Activated CD4-positive, CD25-positive, alpha-beta regulatory T cell treated with anti-CD3 and anti-CD28 coated beads, Interleukin-2, amount 50 U/mL, for 24 hours (primary cell): ENCODE results near the gene AGPAT3.
"Not testable (repeated sequence)": the region's sequence is repeated elsewhere in the genome, so short reads cannot be mapped to it uniquely, and the experiment has no call there.

Source experiments
- ATAC-seq, 2 donors: fragments of 150-1000 bp; cut with Tn5 transposase; one replicate each; pipeline ENCODE4 v1.10.0; 2021; ENCODE audit warnings: mild to moderate bottlenecking in 1 of 2, moderate library complexity in 1 of 2

Gene AGPAT3

GRCh38 chr21:43834146-43834905 lies 30.7 kb upstream of the AGPAT3 start:
- no peak for ATAC-seq

GRCh38 chr21:43835050-43835449 lies 30.0 kb upstream of the AGPAT3 start:
- no peak for ATAC-seq

GRCh38 chr21:43835861-43836260 lies 29.2 kb upstream of the AGPAT3 start:
- ATAC-seq = no peak

- no peak for ATAC-seq
Observed at GRCh38 chr21:43836616-43837015, 28.4 kb upstream of the AGPAT3 start.

GRCh38 chr21:43840259-43840658 lies 24.8 kb upstream of the AGPAT3 start:
- no peak for ATAC-seq

GRCh38 chr21:43842742-43843141 lies 22.3 kb upstream of the AGPAT3 start:
- peak in 1 of 2 donors; percentile 74 for ATAC-seq

GRCh38 chr21:43844906-43845305 lies 20.1 kb upstream of the AGPAT3 start:
- ATAC-seq = not testable (repeated sequence)

- ATAC-seq = no peak
Observed at GRCh38 chr21:43845386-43845785, 19.6 kb upstream of the AGPAT3 start.

- ATAC-seq = no peak
Observed at GRCh38 chr21:43846430-43846829, 18.6 kb upstream of the AGPAT3 start.

GRCh38 chr21:43847301-43847700 lies 17.7 kb upstream of the AGPAT3 start:
- ATAC-seq = no peak

GRCh38 chr21:43848771-43849170 lies 16.3 kb upstream of the AGPAT3 start:
- no peak for ATAC-seq

GRCh38 chr21:43849532-43850299 lies 15.3 kb upstream of the AGPAT3 start:
- no peak for ATAC-seq

GRCh38 chr21:43850728-43851295 lies 14.2 kb upstream of the AGPAT3 start:
- no peak for ATAC-seq

GRCh38 chr21:43851593-43851992 lies 13.4 kb upstream of the AGPAT3 start:
- ATAC-seq = no peak

GRCh38 chr21:43853851-43854772 lies 10.9 kb upstream of the AGPAT3 start:
- no peak for ATAC-seq

GRCh38 chr21:43854773-43855633 lies 10.0 kb upstream of the AGPAT3 start:
- peak; percentile 82 to 89 for ATAC-seq

- no peak for ATAC-seq
Observed at GRCh38 chr21:43855955-43856354, 9.1 kb upstream of the AGPAT3 start.

- ATAC-seq = no peak
Observed at GRCh38 chr21:43858806-43859648, 6.0 kb upstream of the AGPAT3 start.

GRCh38 chr21:43859747-43860214 lies 5.2 kb upstream of the AGPAT3 start:
- ATAC-seq = no peak

- no peak for ATAC-seq
Observed at GRCh38 chr21:43861706-43862105, 3.3 kb upstream of the AGPAT3 start.
